ENCODE measurements around the gene GNAI1.
"Not testable (repeated sequence)": the region's sequence is repeated elsewhere in the genome, so short reads cannot be mapped to it uniquely, and the experiment has no call there.

The GNAI1 gene

GRCh38 chr7:80154656-80155333 is 20.2 kb downstream of the GNAI1 start:
- Histone ChIP-seq H3K27me3 (replicated peaks; ENCODE audit: control insufficient read depth, insufficient read depth, low read length) (no peaks in the 10 kb centered on the region), H3K36me3 (ENCODE audit: control insufficient read depth, insufficient read depth, low read length) (no peaks in the 10 kb centered on the region), H3K4me3 (replicated peaks; ENCODE audit: low read depth, low read length) (no peak overlapping the region)
- no peak for TF ChIP-seq CTCF (IDR thresholded peaks at IDR 0.05; ENCODE audit: insufficient read depth, low read length, poor library complexity, severe bottlenecking)
- DNase-seq (ENCODE audit: extremely low read depth, insufficient read length) = no peak

DNA sequence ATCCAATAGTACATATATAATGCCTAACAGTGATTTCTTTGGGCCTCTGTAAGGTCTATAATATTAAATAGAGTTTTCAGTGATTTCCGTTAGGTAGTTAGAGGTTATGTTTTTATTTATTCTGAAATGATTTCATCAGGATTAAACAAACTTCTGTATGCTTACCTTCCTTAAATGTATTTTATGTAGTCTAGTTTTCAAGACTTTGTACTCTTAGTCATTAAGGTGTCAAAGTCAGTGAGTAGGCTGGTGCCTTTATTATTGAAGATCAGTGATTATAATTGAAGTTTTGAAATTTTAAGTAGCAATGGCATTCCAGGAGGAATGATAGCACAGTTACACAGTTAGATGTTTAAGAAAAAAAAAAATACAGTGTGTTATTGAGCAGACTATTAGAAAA is 20.7 kb downstream of the GNAI1 start:
- TF ChIP-seq CTCF (IDR thresholded peaks at IDR 0.05; ENCODE audit: insufficient read depth, low read length, poor library complexity, severe bottlenecking) = no peak
- no peak overlapping the region for H3K4me3 ChIP-seq (replicated peaks; ENCODE audit: low read depth, low read length)
- no peak for DNase-seq (ENCODE audit: extremely low read depth, insufficient read length)
- H3K36me3 ChIP-seq (ENCODE audit: control insufficient read depth, insufficient read depth, low read length) = no peaks in the 10 kb centered on the region
- H3K27me3 ChIP-seq (replicated peaks; ENCODE audit: control insufficient read depth, insufficient read depth, low read length) = no peaks in the 10 kb centered on the region

- H3K27me3 ChIP-seq (replicated peaks; ENCODE audit: control insufficient read depth, insufficient read depth, low read length); H3K36me3 ChIP-seq (ENCODE audit: control insufficient read depth, insufficient read depth, low read length); DNase-seq (ENCODE audit: extremely low read depth, insufficient read length); H3K4me3 ChIP-seq (replicated peaks; ENCODE audit: low read depth, low read length): not testable (repeated sequence)
Measured at GRCh38 chr7:80157770-80158169, 23.1 kb downstream of the GNAI1 start.

GRCh38 chr7:80159802-80160201 is 25.2 kb downstream of the GNAI1 start:
- no peaks in the 10 kb centered on the region for H3K27me3 ChIP-seq (replicated peaks; ENCODE audit: control insufficient read depth, insufficient read depth, low read length)
- H3K4me3 ChIP-seq (replicated peaks; ENCODE audit: low read depth, low read length) = no peak overlapping the region
- no peak for DNase-seq (ENCODE audit: extremely low read depth, insufficient read length)
- no peak for TF ChIP-seq CTCF (IDR thresholded peaks at IDR 0.05; ENCODE audit: insufficient read depth, low read length, poor library complexity, severe bottlenecking)
- H3K36me3 ChIP-seq (ENCODE audit: control insufficient read depth, insufficient read depth, low read length) = no peaks in the 10 kb centered on the region

DNA sequence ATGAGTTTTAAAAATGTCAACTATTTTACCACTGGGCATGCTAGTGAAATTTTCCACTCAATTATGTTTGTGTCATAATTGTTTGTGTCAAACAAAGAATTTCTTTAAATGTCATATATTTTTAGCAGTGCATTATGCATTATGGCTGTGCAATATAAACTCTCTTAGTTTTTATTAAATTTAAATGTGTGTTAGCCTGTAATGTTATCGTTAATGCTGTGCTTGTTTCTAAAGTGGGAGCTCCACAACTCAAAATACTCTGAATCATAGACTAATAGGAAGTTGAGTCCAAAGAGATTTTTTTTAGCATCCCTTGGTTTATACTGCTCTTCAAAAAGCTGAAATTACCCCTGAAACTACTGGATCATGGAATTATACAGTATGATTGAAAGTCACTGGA is 26.8 kb downstream of the GNAI1 start:
- DNase-seq (ENCODE audit: extremely low read depth, insufficient read length) = no peak
- TF ChIP-seq CTCF (IDR thresholded peaks at IDR 0.05; ENCODE audit: insufficient read depth, low read length, poor library complexity, severe bottlenecking) = no peak
- no peaks in the 10 kb centered on the region for H3K36me3 ChIP-seq (ENCODE audit: control insufficient read depth, insufficient read depth, low read length)
- no peaks in the 10 kb centered on the region for H3K27me3 ChIP-seq (replicated peaks; ENCODE audit: control insufficient read depth, insufficient read depth, low read length)
- H3K4me3 ChIP-seq (replicated peaks; ENCODE audit: low read depth, low read length) = no peak overlapping the region

- H3K36me3 ChIP-seq (ENCODE audit: control insufficient read depth, insufficient read depth, low read length) = no peaks in the 10 kb centered on the region
- DNase-seq (ENCODE audit: extremely low read depth, insufficient read length) = no peak
- H3K4me3 ChIP-seq (replicated peaks; ENCODE audit: low read depth, low read length) = no peak overlapping the region
- no peak for TF ChIP-seq CTCF (IDR thresholded peaks at IDR 0.05; ENCODE audit: insufficient read depth, low read length, poor library complexity, severe bottlenecking)
- H3K27me3 ChIP-seq (replicated peaks; ENCODE audit: control insufficient read depth, insufficient read depth, low read length) = no peaks in the 10 kb centered on the region
Measured at GRCh38 chr7:80165177-80165576, 30.5 kb downstream of the GNAI1 start.

Data from GM06990 (cell line).